Caco-2 (cell line): ENCODE results near the gene ZNF335. TPM values are rescaled to one million over a fixed set of nuclear protein-coding genes. Genes with fewer than 3 reads are reported as not detected.

Experiments used
- BruUV-seq: library from RNA; stranded (reverse); fragments of 400-500 nt; replicated peaks from 2 replicates; lab custom pipeline; 2021; lab: Mats Ljungman, UMichigan
- CTCF ChIA-PET: fragments of 300-600 bp; sonication (Branson Sonifier 250); formaldehyde crosslinking; loops from one replicate; lab custom pipeline; 2022; ENCODE audit warnings: antibody characterized with exemption; lab: Charles Lee
- POLR2A ChIA-PET: fragments of 300-600 bp; sonication (Branson Sonifier 250); formaldehyde crosslinking; loops from one replicate; lab custom pipeline; 2022; ENCODE audit warnings: antibody characterized with exemption; lab: Charles Lee
- DNase-seq, 2 experiments: peaks; one replicate each; pipeline versions ENCODE4 v3.0.0 to v3.0.0-alpha.2; 2020 to 2022
- H3K27me3 ChIP-seq: replicated peaks from 2 replicates; pipeline ENCODE4 v1.6.0; 2011; ENCODE audit warnings: low read length; ENCODE audit not compliant: control insufficient read depth, insufficient read depth
- H3K36me3 ChIP-seq: 2 replicates; pipeline ENCODE4 v1.5.1; 2011; ENCODE audit warnings: low read length; ENCODE audit not compliant: control insufficient read depth, insufficient read depth
- H3K4me1 ChIP-seq: fragments of 250-450 bp; sonication (Bioruptor Pico); 2 replicates; pipeline ENCODE4 v1.5.1; 2020; ENCODE audit warnings: mild to moderate bottlenecking
- H3K4me3 ChIP-seq: 2 replicates; pipeline ENCODE4 v1.5.1; 2011; ENCODE audit warnings: low read depth, mild to moderate bottlenecking, control low read depth, low read length
- H3K9me3 ChIP-seq: fragments of 250-450 bp; sonication (Bioruptor Pico); 2 replicates; pipeline ENCODE4 v1.5.1; 2020; ENCODE audit warnings: mild to moderate bottlenecking, moderate library complexity
- H3K27ac Mint-ChIP-seq: one replicate; pipeline ENCODE4 v1.8.0; 2022; ENCODE audit warnings: mixed read lengths; ENCODE audit not compliant: unreplicated experiment
- H3K27me3 Mint-ChIP-seq: one replicate; pipeline ENCODE4 v1.8.0; 2022; ENCODE audit warnings: mixed read lengths; ENCODE audit not compliant: insufficient read depth, unreplicated experiment
- H3K36me3 Mint-ChIP-seq: one replicate; pipeline ENCODE4 v1.8.0; 2022; ENCODE audit warnings: mild to moderate bottlenecking, mixed read lengths; ENCODE audit not compliant: insufficient read depth, unreplicated experiment
- H3K4me1 Mint-ChIP-seq: one replicate; pipeline ENCODE4 v1.8.0; 2022; ENCODE audit warnings: low read depth, mixed read lengths; ENCODE audit not compliant: unreplicated experiment
- H3K4me3 Mint-ChIP-seq: one replicate; pipeline ENCODE4 v1.8.0; 2022; ENCODE audit warnings: mild to moderate bottlenecking, moderate library complexity, mixed read lengths; ENCODE audit not compliant: unreplicated experiment
- H3K9me3 Mint-ChIP-seq: one replicate; pipeline ENCODE4 v1.8.0; 2022; ENCODE audit warnings: mixed read lengths; ENCODE audit not compliant: unreplicated experiment
- CTCF ChIP-seq, 2 experiments: fragments of 200-600 bp in 1 of 2; IDR thresholded peaks; 1 replicate in 1 of 2; 2 replicates in 1 of 2; pipeline versions ENCODE4 v1.5.1 to v1.8.0; 2011 to 2022; ENCODE audit warnings: antibody characterized with exemption in 1 of 2, control low read depth in 1 of 2, inconsistent platforms in 1 of 2, low read depth in 1 of 2, low read length in 1 of 2, mild to moderate bottlenecking in 1 of 2, moderate library complexity in 1 of 2; ENCODE audit not compliant: insufficient read depth in 1 of 2, severe bottlenecking in 1 of 2, unreplicated experiment in 1 of 2
- intact Hi-C: fragments of 100-400 bp; cut with micrococcal nuclease; formaldehyde crosslinking; loops from one replicate; pipeline ENCODE4 v1.10.0; 2022; ENCODE audit not compliant: unreplicated experiment
- total RNA-seq: library from RNA; stranded (reverse); gene quantifications from 2 replicates; pipeline ENCODE4 v1.2.3, GENCODE V29; 2022

The ZNF335 gene
- total RNA-seq, 1 experiment from 2014 or later: 35.1 TPM

DNA sequence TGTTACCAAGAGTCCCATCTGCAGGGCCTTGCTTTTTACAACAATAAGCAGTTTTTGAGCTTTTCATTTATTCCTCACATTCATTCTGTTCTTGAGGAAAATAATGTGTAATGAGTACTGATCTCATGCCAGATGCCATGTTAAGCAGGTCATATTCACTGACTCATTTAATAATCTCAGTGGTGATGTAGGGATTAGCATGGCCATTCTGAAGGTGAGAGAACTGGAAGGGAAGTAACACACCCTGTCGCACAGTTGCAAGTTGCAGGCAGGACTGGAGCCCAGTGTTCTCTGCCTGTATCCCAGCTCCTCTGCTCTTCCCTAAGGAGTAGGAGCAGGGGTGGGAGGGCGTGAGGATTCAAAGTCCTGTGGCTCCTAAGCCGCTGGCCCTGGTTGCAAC lies 31.9 kb downstream of the ZNF335 start:
- TF ChIP-seq CTCF (IDR thresholded peaks at IDR 0.05; ENCODE audit: insufficient read depth in 1 of 2, low read depth in 1 of 2, low read length in 1 of 2, severe bottlenecking in 1 of 2, unreplicated experiment in 1 of 2): no peak
- no peak overlapping the region for H3K4me3 Mint-ChIP-seq
- H3K36me3 Mint-ChIP-seq: peaks cover 67% of the 10 kb centered on the region
- ChIA-PET POLR2A (interaction anchor here (0.6 kb wide), 1 partner anchor 56 kb away, joined by 8 read pairs; no protein-coding TSS in a partner anchor), CTCF (no interaction called here)
- Histone ChIP-seq H3K4me3 (no peak overlapping the region), H3K4me1 (no peaks in the 10 kb centered on the region), H3K9me3 (no peaks in the 10 kb centered on the region), H3K27me3 (no peaks in the 10 kb centered on the region), H3K36me3 (peaks cover 19% of the 10 kb centered on the region)
- H3K27me3 Mint-ChIP-seq: no peaks in the 10 kb centered on the region
- H3K4me1 Mint-ChIP-seq: no peaks in the 10 kb centered on the region
- no peak overlapping the region for H3K27ac Mint-ChIP-seq
- no peaks in the 10 kb centered on the region for H3K9me3 Mint-ChIP-seq
- no peak for DNase-seq
- intact Hi-C loops: no loop called here
- no TSS peak for BruUV-seq

GRCh38 chr20:45938727-45939438 lies 33.1 kb downstream of the ZNF335 start:
- ChIA-PET POLR2A (no interaction called here), CTCF (no interaction called here)
- no peaks in the 10 kb centered on the region for H3K27me3 Mint-ChIP-seq
- peaks cover 17% of the 10 kb centered on the region for H3K36me3 ChIP-seq
- no peaks in the 10 kb centered on the region for H3K4me1 ChIP-seq
- H3K27me3 ChIP-seq: no peaks in the 10 kb centered on the region
- intact Hi-C loops: no loop called here
- H3K9me3 ChIP-seq: no peaks in the 10 kb centered on the region
- H3K4me3 ChIP-seq: no peak overlapping the region
- peaks cover 74% of the 10 kb centered on the region for H3K36me3 Mint-ChIP-seq
- peak overlapping the region; percentile 43 for H3K27ac Mint-ChIP-seq
- no peak for DNase-seq
- no peaks in the 10 kb centered on the region for H3K9me3 Mint-ChIP-seq
- BruUV-seq: no TSS peak
- no peak for TF ChIP-seq CTCF (IDR thresholded peaks at IDR 0.05; ENCODE audit: insufficient read depth in 1 of 2, low read depth in 1 of 2, low read length in 1 of 2, severe bottlenecking in 1 of 2, unreplicated experiment in 1 of 2)
- H3K4me1 Mint-ChIP-seq: no peaks in the 10 kb centered on the region
- no peak overlapping the region for H3K4me3 Mint-ChIP-seq

- no TSS peak for BruUV-seq
- H3K4me1 Mint-ChIP-seq: peaks cover 6% of the 10 kb centered on the region
- peaks cover 74% of the 10 kb centered on the region for H3K36me3 Mint-ChIP-seq
- peak overlapping the region; percentile 43 for H3K27ac Mint-ChIP-seq
- Histone ChIP-seq H3K36me3 (peaks cover 13% of the 10 kb centered on the region), H3K9me3 (no peaks in the 10 kb centered on the region), H3K4me1 (peaks cover 8% of the 10 kb centered on the region), H3K27me3 (no peaks in the 10 kb centered on the region), H3K4me3 (no peak overlapping the region)
- H3K27me3 Mint-ChIP-seq: no peaks in the 10 kb centered on the region
- intact Hi-C loops: no loop called here
- H3K4me3 Mint-ChIP-seq: peak overlapping the region; percentile 38
- ChIA-PET POLR2A (no interaction called here), CTCF (no interaction called here)
- TF ChIP-seq CTCF (IDR thresholded peaks at IDR 0.05; ENCODE audit: insufficient read depth in 1 of 2, low read depth in 1 of 2, low read length in 1 of 2, severe bottlenecking in 1 of 2, unreplicated experiment in 1 of 2): no peak
- DNase-seq: no peak
- H3K9me3 Mint-ChIP-seq: no peaks in the 10 kb centered on the region
These were observed 34.2 kb downstream of the ZNF335 start for GRCh38 chr20:45937765-45938164.
